WERI-Rb-1 (cell line): ENCODE data around the gene HDAC4.

ENCODE experiments used
- DNase-seq: peaks from one replicate; pipeline ENCODE4 v3.0.0-alpha.2; 2020
- H3K27ac ChIP-seq: fragments of 250-450 bp; sonication (Bioruptor Pico); 2 replicates; pipeline ENCODE4 v1.5.1; 2020; ENCODE audit warnings: mild to moderate bottlenecking, moderate library complexity
- H3K27me3 ChIP-seq: fragments of 250-450 bp; sonication (Bioruptor Pico); 2 replicates; pipeline ENCODE4 v1.5.1; 2021; ENCODE audit warnings: mild to moderate bottlenecking, low read depth, moderate library complexity; ENCODE audit not compliant: insufficient read depth, severe bottlenecking
- H3K36me3 ChIP-seq: fragments of 250-450 bp; sonication (Bioruptor Pico); 2 replicates; pipeline ENCODE4 v1.5.1; 2020; ENCODE audit warnings: mild to moderate bottlenecking, moderate library complexity
- H3K4me3 ChIP-seq: 2 replicates; pipeline ENCODE4 v1.5.1; 2011; ENCODE audit warnings: low read depth, mild to moderate bottlenecking, control low read depth, low read length
- H3K9me3 ChIP-seq: fragments of 250-450 bp; sonication (Bioruptor Pico); 2 replicates; pipeline ENCODE4 v1.5.1; 2021; ENCODE audit warnings: mild to moderate bottlenecking, moderate library complexity; ENCODE audit not compliant: severe bottlenecking
- TF ChIP-seq, protein P1 (sequence below): IDR thresholded peaks from 2 replicates; pipeline ENCODE4 v1.5.1; 2011; ENCODE audit warnings: low read depth, mild to moderate bottlenecking, control low read depth, inconsistent platforms, low read length

The HDAC4 gene

DNA sequence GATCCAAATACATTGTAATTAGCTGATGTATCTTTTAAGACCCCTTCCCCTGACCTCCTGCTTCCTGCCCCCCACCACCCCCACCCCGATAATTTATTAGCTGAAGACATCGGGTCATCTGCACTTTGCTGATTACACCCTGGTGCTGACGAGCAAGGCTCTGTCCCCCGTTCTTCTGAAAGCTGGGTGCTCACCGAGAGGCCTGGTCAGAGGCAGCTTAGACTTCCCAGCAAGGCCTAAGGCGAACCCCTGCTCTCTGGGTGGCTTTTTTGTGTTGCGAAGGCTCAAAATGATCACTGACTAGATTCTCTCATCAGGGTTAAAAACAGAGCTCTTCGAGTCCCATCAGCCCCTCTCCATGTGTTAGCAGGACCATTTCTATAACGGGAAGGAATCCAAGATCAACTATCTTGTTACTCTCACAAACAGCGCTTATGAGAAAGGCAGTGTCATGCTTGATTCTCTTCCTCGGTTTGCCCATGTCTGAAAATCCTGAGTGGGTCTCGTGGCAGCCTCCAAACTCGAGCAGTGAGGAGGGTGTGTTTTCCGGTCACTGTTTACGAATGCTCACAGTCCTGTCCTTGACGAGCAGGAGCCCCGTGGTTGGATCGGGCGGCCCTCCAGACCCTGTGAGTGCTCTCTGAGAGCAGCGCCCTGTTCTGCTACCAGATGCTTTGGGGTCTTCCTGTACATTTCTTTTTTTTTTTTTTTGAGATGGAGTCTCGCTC, 201.6 kb downstream of the HDAC4 start:
- TF ChIP-seq, protein P1, sequence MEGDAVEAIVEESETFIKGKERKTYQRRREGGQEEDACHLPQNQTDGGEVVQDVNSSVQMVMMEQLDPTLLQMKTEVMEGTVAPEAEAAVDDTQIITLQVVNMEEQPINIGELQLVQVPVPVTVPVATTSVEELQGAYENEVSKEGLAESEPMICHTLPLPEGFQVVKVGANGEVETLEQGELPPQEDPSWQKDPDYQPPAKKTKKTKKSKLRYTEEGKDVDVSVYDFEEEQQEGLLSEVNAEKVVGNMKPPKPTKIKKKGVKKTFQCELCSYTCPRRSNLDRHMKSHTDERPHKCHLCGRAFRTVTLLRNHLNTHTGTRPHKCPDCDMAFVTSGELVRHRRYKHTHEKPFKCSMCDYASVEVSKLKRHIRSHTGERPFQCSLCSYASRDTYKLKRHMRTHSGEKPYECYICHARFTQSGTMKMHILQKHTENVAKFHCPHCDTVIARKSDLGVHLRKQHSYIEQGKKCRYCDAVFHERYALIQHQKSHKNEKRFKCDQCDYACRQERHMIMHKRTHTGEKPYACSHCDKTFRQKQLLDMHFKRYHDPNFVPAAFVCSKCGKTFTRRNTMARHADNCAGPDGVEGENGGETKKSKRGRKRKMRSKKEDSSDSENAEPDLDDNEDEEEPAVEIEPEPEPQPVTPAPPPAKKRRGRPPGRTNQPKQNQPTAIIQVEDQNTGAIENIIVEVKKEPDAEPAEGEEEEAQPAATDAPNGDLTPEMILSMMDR, result no peak
- no peak for DNase-seq
- Histone ChIP-seq H3K27ac (no peak overlapping the region), H3K4me3 (no peak overlapping the region), H3K27me3 (no peaks in the 10 kb centered on the region), H3K36me3 (no peaks in the 10 kb centered on the region), H3K9me3 (no peaks in the 10 kb centered on the region)

DNA sequence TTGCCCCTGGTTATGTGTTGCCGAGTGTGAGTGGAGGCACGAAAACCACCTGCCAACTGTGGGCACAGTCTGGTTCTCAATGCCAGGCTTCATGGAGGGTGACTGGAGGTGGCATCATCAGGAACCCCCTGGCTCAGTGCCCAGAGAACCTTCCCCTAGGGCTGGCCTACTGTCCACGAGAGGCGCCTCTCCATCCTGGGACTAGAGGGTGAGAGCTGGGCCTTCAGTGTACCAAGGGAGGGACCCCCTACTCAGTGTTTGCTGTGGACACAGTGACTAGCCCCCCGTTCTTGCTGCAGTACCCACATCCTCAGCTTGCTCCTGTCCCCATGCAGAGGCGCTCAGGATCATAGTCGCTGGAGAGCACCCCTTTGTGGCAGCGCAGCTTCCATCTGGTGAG, 202.6 kb downstream of the HDAC4 start:
- Histone ChIP-seq H3K4me3 (no peak overlapping the region), H3K36me3 (no peaks in the 10 kb centered on the region), H3K27me3 (no peaks in the 10 kb centered on the region), H3K27ac (no peak overlapping the region), H3K9me3 (no peaks in the 10 kb centered on the region)
- no peak for DNase-seq
- TF ChIP-seq, protein P1, result no peak

DNA sequence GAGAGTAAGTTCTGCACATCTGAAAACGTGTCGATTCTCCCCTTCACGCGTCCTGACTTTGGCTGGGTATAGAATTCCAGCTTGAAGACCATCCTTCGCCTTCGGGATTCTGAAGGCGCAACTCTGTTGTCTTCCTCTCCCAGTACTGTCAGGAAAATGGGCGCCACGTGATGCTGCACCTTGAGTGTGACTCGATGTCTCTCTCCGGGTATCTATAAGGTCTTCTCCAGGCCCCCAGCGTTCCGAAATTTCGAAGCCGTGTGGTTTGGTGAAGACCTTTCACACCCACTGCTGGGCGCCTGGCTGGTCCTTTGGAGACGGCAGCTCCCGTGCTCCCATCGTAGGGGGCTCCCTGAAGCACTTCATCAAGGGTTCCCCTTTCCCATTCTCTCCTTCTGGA, 203.7 kb downstream of the HDAC4 start:
- DNase-seq, result no peak
- Histone ChIP-seq H3K4me3 (no peak overlapping the region), H3K27ac (no peak overlapping the region), H3K36me3 (no peaks in the 10 kb centered on the region), H3K9me3 (no peaks in the 10 kb centered on the region), H3K27me3 (no peaks in the 10 kb centered on the region)
- TF ChIP-seq, protein P1, result no peak

DNA sequence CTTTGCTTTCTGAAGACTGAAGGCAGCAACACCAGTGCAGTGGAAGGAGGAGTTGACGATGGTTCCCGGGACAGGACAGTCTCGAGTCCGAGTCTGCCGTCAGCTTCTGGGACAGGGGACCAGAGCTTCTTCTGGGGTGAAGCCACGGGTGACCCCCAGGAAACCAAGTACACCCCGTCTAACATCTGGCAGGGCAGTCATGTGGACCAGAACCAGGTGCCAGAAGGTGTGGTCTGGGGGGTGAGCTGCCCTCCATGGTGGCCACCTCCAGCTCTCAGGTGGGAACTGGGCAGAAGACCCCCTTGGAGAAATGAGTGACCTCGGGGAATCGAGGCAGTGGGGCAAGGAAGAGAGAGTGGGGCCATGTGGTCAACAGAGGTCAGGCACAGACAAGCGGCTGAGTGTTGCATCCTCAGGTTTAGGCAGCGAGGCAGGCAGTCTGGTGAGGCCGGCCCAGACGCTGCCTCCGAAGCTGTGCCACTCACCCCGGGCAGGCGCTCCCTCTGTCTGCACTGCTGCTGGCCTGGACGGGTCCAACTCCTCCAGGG, 204.3 kb downstream of the HDAC4 start:
- no peaks in the 10 kb centered on the region for H3K36me3 ChIP-seq
- no peaks in the 10 kb centered on the region for H3K9me3 ChIP-seq
- H3K27ac ChIP-seq, result no peak overlapping the region
- no peak for DNase-seq
- TF ChIP-seq, protein P1, result no peak
- no peaks in the 10 kb centered on the region for H3K27me3 ChIP-seq
- H3K4me3 ChIP-seq, result no peak overlapping the region

DNA sequence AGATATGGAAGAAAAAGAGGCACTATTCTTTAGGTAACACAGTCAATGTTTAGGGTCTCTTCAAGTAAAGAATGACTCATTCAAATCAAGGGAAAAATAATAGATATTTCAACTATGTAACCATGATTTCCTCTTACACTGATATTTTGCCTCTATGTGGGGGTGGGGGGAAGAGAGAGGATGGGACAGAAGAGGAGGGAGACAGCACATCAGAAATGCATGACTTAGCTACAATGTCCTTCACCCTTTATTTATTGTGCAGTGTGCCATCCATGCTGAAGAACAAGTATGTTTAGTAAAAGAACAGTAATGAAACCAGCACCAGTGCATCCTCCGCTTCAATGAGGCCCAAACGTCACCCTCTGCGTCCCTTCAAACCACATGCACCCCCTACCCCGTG, 204.8 kb downstream of the HDAC4 start:
- Histone ChIP-seq H3K9me3 (no peaks in the 10 kb centered on the region), H3K27ac (no peak overlapping the region), H3K36me3 (no peaks in the 10 kb centered on the region), H3K4me3 (no peak overlapping the region), H3K27me3 (no peaks in the 10 kb centered on the region)
- TF ChIP-seq, protein P1, result no peak
- no peak for DNase-seq
